Fibroblast of skin of abdomen (primary cell): ENCODE measurements around the gene NPAT.
A peak's percentile ranks its signal among the peaks of the same experiment; 100 is the strongest.
"Not testable (repeated sequence)": the region's sequence is repeated elsewhere in the genome, so short reads cannot be mapped to it uniquely, and the experiment has no call there.

Experiments
- DNase-seq: peaks from one replicate; pipeline ENCODE4 v3.0.0-alpha.2; 2013

Gene NPAT

GRCh38 chr11:108148556-108148955 is 73.9 kb downstream of the NPAT start:
- DNase-seq, result no peak

- DNase-seq, result no peak
These were observed 75.3 kb downstream of the NPAT start for GRCh38 chr11:108147150-108147549.

GRCh38 chr11:108144615-108145014 is 77.8 kb downstream of the NPAT start:
- DNase-seq, result no peak

GRCh38 chr11:108142304-108142703 is 80.1 kb downstream of the NPAT start:
- DNase-seq, result no peak

GRCh38 chr11:108137212-108137611 is 85.2 kb downstream of the NPAT start:
- DNase-seq, result no peak

GRCh38 chr11:108135845-108136544 is 86.4 kb downstream of the NPAT start:
- DNase-seq, result peak; percentile 37

- DNase-seq, result not testable (repeated sequence)
These were observed 89.4 kb downstream of the NPAT start for GRCh38 chr11:108132993-108133538.

- no peak for DNase-seq
These were observed 90.4 kb downstream of the NPAT start for GRCh38 chr11:108131993-108132392.

- DNase-seq, result no peak
These were observed 93.7 kb downstream of the NPAT start for GRCh38 chr11:108128772-108129171.

GRCh38 chr11:108125096-108125495 is 97.3 kb downstream of the NPAT start:
- no peak for DNase-seq

- no peak for DNase-seq
These were observed 100.2 kb downstream of the NPAT start for GRCh38 chr11:108122166-108122628.

GRCh38 chr11:108121274-108122155 is 100.9 kb downstream of the NPAT start, which contains the start of gene ACAT1:
ACAT1 (plus strand) TSS chr11:108121567; CDS start chr11:108121607, 40 bp downstream.
- peak; percentile 89 for DNase-seq

GRCh38 chr11:108120936-108121273 is 101.5 kb downstream of the NPAT start:
- not testable (repeated sequence) for DNase-seq

GRCh38 chr11:108117746-108118371 is 104.6 kb downstream of the NPAT start:
- peak; percentile 60 for DNase-seq

GRCh38 chr11:108115500-108116140 is 106.8 kb downstream of the NPAT start:
- DNase-seq, result peak; percentile 76

GRCh38 chr11:108112057-108112456 is 110.4 kb downstream of the NPAT start:
- no peak for DNase-seq

- no peak for DNase-seq
These were observed 111.3 kb downstream of the NPAT start for GRCh38 chr11:108111126-108111525.
